ENCODE data around the gene LLGL1.

The LLGL1 gene

GRCh38 chr17:18225121-18225641 is at the start of gene LLGL1:
Gene LLGL1, plus strand, starts transcription at chr17:18225635. Its CDS starts 48 bp downstream, at chr17:18225683.
- peak; percentile 90 for DNase-seq

GRCh38 chr17:18176176-18176575 is 49.3 kb upstream of the LLGL1 start:
- no peak for DNase-seq

- DNase-seq: no peak
These were observed 48.3 kb upstream of the LLGL1 start for GRCh38 chr17:18177133-18177532.

- no peak for DNase-seq
These were observed 47.7 kb upstream of the LLGL1 start for GRCh38 chr17:18177722-18178121.

GRCh38 chr17:18179196-18179595 is 46.2 kb upstream of the LLGL1 start:
- no peak for DNase-seq

GRCh38 chr17:18179804-18180203 is 45.6 kb upstream of the LLGL1 start:
- DNase-seq: no peak

- no peak for DNase-seq
These were observed 44.1 kb upstream of the LLGL1 start for GRCh38 chr17:18181358-18181757.

- no peak for DNase-seq
These were observed 43.1 kb upstream of the LLGL1 start for GRCh38 chr17:18182110-18182977.

- DNase-seq: no peak
These were observed 42.5 kb upstream of the LLGL1 start for GRCh38 chr17:18182978-18183333.

- peak; percentile 99 for DNase-seq
These were observed 41.9 kb upstream of the LLGL1 start, which contains the start of gene ALKBH5 for GRCh38 chr17:18183334-18184142. Gene ALKBH5, plus strand, starts transcription at chr17:18183828. Its CDS starts 416 bp downstream, at chr17:18184244.

GRCh38 chr17:18184143-18185031 is 41.0 kb upstream of the LLGL1 start:
- no peak for DNase-seq

- DNase-seq: no peak
These were observed 40.0 kb upstream of the LLGL1 start for GRCh38 chr17:18185391-18185790.

- DNase-seq: no peak
These were observed 39.4 kb upstream of the LLGL1 start for GRCh38 chr17:18185832-18186626.

- DNase-seq: no peak
These were observed 38.8 kb upstream of the LLGL1 start for GRCh38 chr17:18186627-18186982.

- no peak for DNase-seq
These were observed 38.2 kb upstream of the LLGL1 start for GRCh38 chr17:18187226-18187625.

GRCh38 chr17:18187821-18188761 is 37.3 kb upstream of the LLGL1 start:
- DNase-seq: no peak

GRCh38 chr17:18190628-18191235 is 34.7 kb upstream of the LLGL1 start:
- DNase-seq: no peak

GRCh38 chr17:18191236-18191667 is 34.2 kb upstream of the LLGL1 start:
- DNase-seq: no peak

GRCh38 chr17:18191967-18192366 is 33.5 kb upstream of the LLGL1 start:
- DNase-seq: no peak

- DNase-seq: no peak
These were observed 31.0 kb upstream of the LLGL1 start for GRCh38 chr17:18194394-18194793.

Data from NCI-H1694 treated with DMSO at 0.1 percent for 48 hours (cell line).